ENCODE results near the gene ENPP1. TPM values are rescaled to one million over a fixed set of nuclear protein-coding genes. Genes with fewer than 3 reads are reported as not detected.
A peak's percentile ranks its signal among the peaks of the same experiment; 100 is the strongest.

Gene ENPP1
- total RNA-seq, 1 experiment from 2014 or later, result 4.1 TPM

- Histone ChIP-seq H3K4me2 (no peak overlapping the region), H4K20me1 (ENCODE audit: insufficient read depth) (no peaks in the 10 kb centered on the region), H3K9me2 (ENCODE audit: insufficient read depth) (no peaks in the 10 kb centered on the region), H2AFZ (no peak overlapping the region), H3K9me3 (ENCODE audit: insufficient read depth, low read depth) (no peaks in the 10 kb centered on the region; the same call in 1 of the 2 replicates), H3K36me3 (ENCODE audit: low read depth) (no peaks in the 10 kb centered on the region), H3K27me3 (ENCODE audit: insufficient read depth, low read depth) (no peaks in the 10 kb centered on the region), H3F3A (ENCODE audit: insufficient read depth, low read depth) (peaks cover 11% of the 10 kb centered on the region; the same call in 1 of the 2 replicates), H3K27ac (no peak overlapping the region), H3K4me1 (replicated peaks; ENCODE audit: insufficient read depth) (peaks cover 9% of the 10 kb centered on the region), H3K79me2 (ENCODE audit: low read depth) (no peaks in the 10 kb centered on the region), H3K4me3 (no peak overlapping the region)
- intact Hi-C loops (cut with micrococcal nuclease; ENCODE audit: unreplicated experiment), result no loop called here
- DNase-seq, result no peak
- TF ChIP-seq CTCF (conservative IDR thresholded peaks at IDR 0.05) (no peak), EZH2 (IDR thresholded peaks at IDR 0.05; ENCODE audit: low read depth) (no peak)
- CTCF ChIA-PET, result no interaction called here
- no TSS peak for BruUV-seq (replicated peaks)
- POLR2A ChIA-PET (ENCODE audit: unreplicated experiment), result no interaction called here
Observed at GRCh38 chr6:131803007-131803769, 4.6 kb upstream of the ENPP1 start.

- no peak overlapping the region for H3K27ac ChIP-seq
- intact Hi-C loops (cut with micrococcal nuclease; ENCODE audit: unreplicated experiment), result no loop called here
- no peaks in the 10 kb centered on the region for H3K36me3 ChIP-seq (ENCODE audit: low read depth)
- no peak overlapping the region for H3K4me2 ChIP-seq
- no peaks in the 10 kb centered on the region for H3K79me2 ChIP-seq (ENCODE audit: low read depth)
- H3F3A ChIP-seq (ENCODE audit: insufficient read depth, low read depth), result peaks cover 11% of the 10 kb centered on the region; the same call in 1 of the 2 replicates
- TF ChIP-seq EZH2 (IDR thresholded peaks at IDR 0.05; ENCODE audit: low read depth) (no peak), CTCF (conservative IDR thresholded peaks at IDR 0.05) (no peak)
- peaks cover 13% of the 10 kb centered on the region for H3K4me1 ChIP-seq (replicated peaks; ENCODE audit: insufficient read depth)
- no peaks in the 10 kb centered on the region for H3K9me2 ChIP-seq (ENCODE audit: insufficient read depth)
- ChIA-PET POLR2A (ENCODE audit: unreplicated experiment) (no interaction called here), CTCF (no interaction called here)
- no peak for DNase-seq
- no peaks in the 10 kb centered on the region for H3K27me3 ChIP-seq (ENCODE audit: insufficient read depth, low read depth)
- no peaks in the 10 kb centered on the region; the same call in 1 of the 2 replicates for H3K9me3 ChIP-seq (ENCODE audit: insufficient read depth, low read depth)
- BruUV-seq (replicated peaks), result no TSS peak
- no peaks in the 10 kb centered on the region for H4K20me1 ChIP-seq (ENCODE audit: insufficient read depth)
- no peak overlapping the region for H2AFZ ChIP-seq
- no peak overlapping the region for H3K4me3 ChIP-seq
Observed at GRCh38 chr6:131804131-131804530, 3.7 kb upstream of the ENPP1 start.

GRCh38 chr6:131807321-131807643, 538 bp upstream of the ENPP1 start:
- Histone ChIP-seq H3K36me3 (ENCODE audit: low read depth) (no peaks in the 10 kb centered on the region), H3K79me2 (ENCODE audit: low read depth) (no peaks in the 10 kb centered on the region), H3K9me3 (ENCODE audit: insufficient read depth, low read depth) (no peaks in the 10 kb centered on the region), H4K20me1 (ENCODE audit: insufficient read depth) (no peaks in the 10 kb centered on the region), H3K4me2 (peak overlapping the region; percentile 98), H3K27me3 (ENCODE audit: insufficient read depth, low read depth) (no peaks in the 10 kb centered on the region), H3K4me3 (peak overlapping the region; percentile 88), H3K9me2 (ENCODE audit: insufficient read depth) (no peaks in the 10 kb centered on the region), H3K4me1 (replicated peaks; ENCODE audit: insufficient read depth) (peaks cover 13% of the 10 kb centered on the region), H3K27ac (no peak overlapping the region), H3F3A (ENCODE audit: insufficient read depth, low read depth) (peaks cover 11% of the 10 kb centered on the region; the same call in 1 of the 2 replicates), H2AFZ (peak overlapping the region; percentile 99)
- no TSS peak for BruUV-seq (replicated peaks)
- CTCF ChIA-PET, result no interaction called here
- TF ChIP-seq CTCF (conservative IDR thresholded peaks at IDR 0.05) (no peak), EZH2 (IDR thresholded peaks at IDR 0.05; ENCODE audit: low read depth) (no peak)
- DNase-seq, result no peak
- intact Hi-C loops (cut with micrococcal nuclease; ENCODE audit: unreplicated experiment), result no loop called here
- POLR2A ChIA-PET (ENCODE audit: unreplicated experiment), result no interaction called here
